HepG2 (cell line): ENCODE data around the gene ADM. TPM values are rescaled to one million over a fixed set of nuclear protein-coding genes. Genes with fewer than 3 reads are reported as not detected.

Experiments used
- ATAC-seq: fragments of 200-7000 bp; cut with Tn5 transposase; 3 replicates; pipeline ENCODE4 v1.9.1; 2020; ENCODE audit warnings: mild to moderate bottlenecking, moderate library complexity
- BruUV-seq: library from RNA; stranded (reverse); fragments of 400-500 nt; replicated peaks from 2 replicates; lab custom pipeline; 2021; lab: Mats Ljungman, UMichigan
- CTCF ChIA-PET: fragments of 300-600 bp; formaldehyde crosslinking; extraction: SDS; loops from one replicate; lab custom pipeline; 2021; ENCODE audit warnings: low total read pairs, inconsistent platforms, low intra/inter-chr PET ratio; lab: Yijun Ruan, JAX
- POLR2A ChIA-PET: fragments of 350-600 bp; sonication (Branson Sonifier 250); formaldehyde crosslinking; loops from one replicate; lab custom pipeline; 2020; ENCODE audit warnings: antibody characterized with exemption, inconsistent platforms; lab: Yijun Ruan, JAX
- DNase-seq: peaks from one replicate; pipeline ENCODE4 v3.0.0-alpha.2; 2015; ENCODE audit warnings: low spot score
- FAIRE-seq: peaks from 3 replicates; lab custom pipeline; 2011; peaks lifted over from hg19 to GRCh38; lab: Jason Lieb, UNC
- H2AFZ ChIP-seq: one replicate; pipeline ENCODE4 v1.6.1; 2011; ENCODE audit warnings: low read length, inconsistent platforms
- H3K27ac ChIP-seq: fragments of 300-600 bp; 3 replicates; pipeline ENCODE4 v1.8.0; 2011; ENCODE audit warnings: mixed run types, mild to moderate bottlenecking, mixed read lengths, low read length, inconsistent platforms; ENCODE audit not compliant: insufficient read depth; ENCODE audit errors: extremely low read length
- H3K27me3 ChIP-seq, 2 experiments: fragments of 200-600 bp in 1 of 2; 2 replicates in 1 of 2; 3 replicates in 1 of 2; pipeline versions ENCODE4 v1.6.0 to v1.8.0; 2011; ENCODE audit warnings: low read length in 2 of 2, mild to moderate bottlenecking in 2 of 2, moderate library complexity in 2 of 2, inconsistent platforms in 1 of 2; ENCODE audit not compliant: insufficient read depth in 2 of 2, control insufficient read depth in 1 of 2
- H3K36me3 ChIP-seq, 2 experiments: fragments of 200-600 bp in 1 of 2; replicated peaks in 1 of 2; 2 replicates in 1 of 2; 3 replicates in 1 of 2; pipeline versions ENCODE4 v1.5.1 to v1.8.0; 2011; ENCODE audit warnings: low read length in 2 of 2, inconsistent platforms in 1 of 2; ENCODE audit not compliant: insufficient read depth in 2 of 2, control insufficient read depth in 1 of 2
- H3K4me1 ChIP-seq: 2 replicates; pipeline ENCODE4 v1.5.1; 2012; ENCODE audit warnings: low read length, inconsistent platforms; ENCODE audit not compliant: insufficient read depth
- H3K4me2 ChIP-seq: 2 replicates; pipeline ENCODE4 v1.6.0; 2011; ENCODE audit warnings: low read depth, low read length, inconsistent platforms
- H3K4me3 ChIP-seq, 3 experiments: fragments of 200-600 bp in 1 of 3; sonication (generic), shearing (Covaris generic) in 1 of 3; replicated peaks in 1 of 3; 2 replicates each; pipeline ENCODE4 v1.5.1; 2011 to 2016; ENCODE audit warnings: low read length in 3 of 3, inconsistent platforms in 2 of 3, low read depth in 2 of 3, mild to moderate bottlenecking in 2 of 3, control low read depth in 1 of 3, mixed read lengths in 1 of 3; ENCODE audit not compliant: insufficient read depth in 1 of 3
- H3K79me2 ChIP-seq: one replicate; pipeline ENCODE4 v1.6.1; 2011; ENCODE audit warnings: low read length, inconsistent platforms; ENCODE audit not compliant: insufficient read depth
- H3K9ac ChIP-seq: 2 replicates; pipeline ENCODE4 v1.6.0; 2011; ENCODE audit warnings: mild to moderate bottlenecking, low read depth, low read length, inconsistent platforms; ENCODE audit not compliant: insufficient read depth
- H3K9me3 ChIP-seq: 2 replicates; pipeline ENCODE4 v1.5.1; 2012; ENCODE audit warnings: mild to moderate bottlenecking, low read length
- H4K20me1 ChIP-seq: 2 replicates; pipeline ENCODE4 v1.6.0; 2011; ENCODE audit warnings: inconsistent platforms, mild to moderate bottlenecking, low read length, moderate library complexity; ENCODE audit not compliant: insufficient read depth
- ARNT2 ChIP-seq: sonication (generic); formaldehyde crosslinking; IDR thresholded peaks from 2 replicates; pipeline ENCODE4 v1.8.0; 2022; ENCODE audit warnings: mild to moderate bottlenecking, low read depth, missing genetic modification reagents, moderate library complexity
- BRD4 ChIP-seq: sonication (generic); formaldehyde crosslinking; IDR thresholded peaks from 2 replicates; pipeline ENCODE4 v1.4.0; 2020; ENCODE audit warnings: missing genetic modification reagents
- ETV6 ChIP-seq: sonication (generic); formaldehyde crosslinking; conservative IDR thresholded peaks from 2 replicates; pipeline ENCODE4 v1.4.0; 2020; ENCODE audit warnings: missing genetic modification reagents
- PITX1 ChIP-seq: sonication (generic); formaldehyde crosslinking; IDR thresholded peaks from 2 replicates; pipeline ENCODE4 v1.5.1; 2020; ENCODE audit warnings: mild to moderate bottlenecking, missing genetic modification reagents
- SALL1 ChIP-seq: sonication (generic); formaldehyde crosslinking; IDR thresholded peaks from 2 replicates; pipeline ENCODE4 v1.8.0; 2022; ENCODE audit warnings: mild to moderate bottlenecking, missing genetic modification reagents
- SMYD3 ChIP-seq: sonication (generic); formaldehyde crosslinking; IDR thresholded peaks from 2 replicates; pipeline ENCODE4 v1.8.1; 2023; ENCODE audit warnings: mild to moderate bottlenecking, missing genetic modification reagents
- TAF1 ChIP-seq: sonication (generic); formaldehyde crosslinking; IDR thresholded peaks from 2 replicates; pipeline ENCODE4 v1.4.0; 2020; ENCODE audit warnings: missing genetic modification reagents
- ZFP36L1 ChIP-seq: sonication (generic); formaldehyde crosslinking; IDR thresholded peaks from 2 replicates; pipeline ENCODE4 v1.8.0; 2022; ENCODE audit warnings: mild to moderate bottlenecking, missing genetic modification reagents, moderate library complexity
- ZFP37 ChIP-seq: sonication (generic); formaldehyde crosslinking; IDR thresholded peaks from 2 replicates; pipeline ENCODE4 v1.4.0; 2020; ENCODE audit warnings: missing genetic modification reagents, borderline replicate concordance
- ZMAT3 ChIP-seq: sonication (generic); formaldehyde crosslinking; conservative IDR thresholded peaks from 2 replicates; pipeline ENCODE4 v1.7.0; 2021; ENCODE audit warnings: missing genetic modification reagents
- ZNF331 ChIP-seq: sonication (generic); formaldehyde crosslinking; IDR thresholded peaks from 2 replicates; pipeline ENCODE4 v1.4.0; 2020; ENCODE audit warnings: missing genetic modification reagents
- ZNF335 ChIP-seq: sonication (generic); formaldehyde crosslinking; IDR thresholded peaks from 2 replicates; pipeline ENCODE4 v1.4.0; 2020; ENCODE audit warnings: missing genetic modification reagents
- ZSCAN31 ChIP-seq: sonication (generic); formaldehyde crosslinking; IDR thresholded peaks from 2 replicates; pipeline ENCODE4 v1.5.0; 2020; ENCODE audit warnings: low read depth, mild to moderate bottlenecking, missing genetic modification reagents
- whole genome bisulfite sequencing: methylation state at CpG from one replicate; pipeline ENCODE4 v1.1.6; 2017; ENCODE audit warnings: low lambda C conversion rate; 5-methylcytosine and 5-hydroxymethylcytosine counted together
- in situ Hi-C: cut with HindIII; loops from 2 replicates; pipeline ENCODE4 v1.10.0; 2017; ENCODE audit warnings: low pct_unique_long_range_greater_than_20kb; ENCODE audit not compliant: extremely low pct_ligation_motif_present
- intact Hi-C: fragments of 100-400 bp; cut with micrococcal nuclease; formaldehyde crosslinking; loops from one replicate; pipeline ENCODE4 v1.10.0; 2022; ENCODE audit not compliant: unreplicated experiment
- polyA plus RNA-seq, 8 experiments: library from polyadenylated mRNA; depleted of rRNA in 3 of 8; stranded (reverse) in 7 of 8; unstranded in 1 of 8; fragments of >200 nt; fragmentation: Illumina TruSeq in 4 of 8; extraction: Trizol in 4 of 8; gene quantifications; 2 replicates each; pipeline versions ENCODE4 v1.2.1 to v1.2.3, GENCODE V29; 2011 to 2016; ENCODE audit warnings: low read depth in 4 of 8, missing spikeins in 1 of 8, mixed read lengths in 1 of 8; ENCODE audit not compliant: insufficient read depth in 1 of 8
- total RNA-seq, 5 experiments: library from RNA; depleted of rRNA; stranded (reverse); fragments of >200 nt; fragmentation: Illumina TruSeq; extraction: Trizol; gene quantifications; 2 replicates each; pipeline ENCODE4 v1.2.3, GENCODE V29; 2016; ENCODE audit warnings: low read depth in 1 of 5
- TF ChIP-seq, protein P1 (sequence below): IDR thresholded peaks from 2 replicates; pipeline ENCODE4 v1.6.1; 2016; ENCODE audit warnings: low read depth, control low read depth
- TF ChIP-seq, protein P2 (sequence below), 2 experiments: sonication (generic) in 1 of 2; formaldehyde crosslinking in 1 of 2; IDR thresholded peaks; 2 replicates each; pipeline versions ENCODE4 v1.4.0 to v1.6.1; 2016 to 2020; ENCODE audit warnings: borderline replicate concordance in 1 of 2, low read depth in 1 of 2, mild to moderate bottlenecking in 1 of 2, missing genetic modification reagents in 1 of 2

The ADM gene
- total and polyA plus RNA-seq, 2 of the 13 experiments (the other 11 are each of a cell fraction or from before 2014, with no cell fraction given), result 10.7 to 26.1 TPM

- no peaks in the 10 kb centered on the region for H3K36me3 ChIP-seq
- H3K4me2 ChIP-seq, result peak overlapping the region; percentile 98
- peak overlapping the region; percentile 49 for H2AFZ ChIP-seq
- DNase-seq (no peak), ATAC-seq (no peak), FAIRE-seq (no peak)
- peaks cover 45% of the 10 kb centered on the region for H3K4me1 ChIP-seq
- H3K9ac ChIP-seq, result peak overlapping the region; percentile 81
- H3K27ac ChIP-seq, result peak overlapping the region; percentile 69
- no peaks in the 10 kb centered on the region; a peak in 1 of 5 replicates for H3K27me3 ChIP-seq
- H3K9me3 ChIP-seq, result no peaks in the 10 kb centered on the region
- POLR2A ChIA-PET, result interaction anchor here (0.6 to 3.0 kb wide), 9 partner anchors 9 to 550 kb away, joined by 3 to 17 read pairs (median 3); no protein-coding TSS in a partner anchor
- intact Hi-C loops, result loop anchor here (1.0 to 5.0 kb wide), 6 partner anchors 14 to 846 kb away; partner anchors contain the start of gene ZNF143
- WGBS, result 19% methylated on average over 16 of the region's 16 CpGs
- peaks cover 24% of the 10 kb centered on the region for H3K79me2 ChIP-seq
- peak overlapping the region; percentile 79 to 88 (median 82) for H3K4me3 ChIP-seq
- CTCF ChIA-PET, result interaction anchor here (1.4 to 3.0 kb wide), 3 partner anchors 15 to 100 kb away, joined by 12 to 28 read pairs (median 16); no protein-coding TSS in a partner anchor
- no peaks in the 10 kb centered on the region; the same call in 1 of the 2 replicates for H4K20me1 ChIP-seq
- no TSS peak for BruUV-seq
- in situ Hi-C loops, result loop anchor here (5.0 to 10.0 kb wide), 3 partner anchors 59 to 334 kb away; no protein-coding TSS in a partner anchor
- 0 out of 2 replicates have a peak, but pooled peaks have one; percentile 69 for TF ChIP-seq ZFP37
- TF ChIP-seq ZFP36L1 (CRISPR knock-in tag), result peak; percentile 53; the same call in 1 of the 2 replicates
- TF ChIP-seq ARNT2 (CRISPR knock-in tag), result no peak
- peak; percentile 57; the same call in 1 of the 2 replicates for TF ChIP-seq ZSCAN31 (CRISPR knock-in tag)
- peak; percentile 5; the same call in 1 of the 2 replicates for TF ChIP-seq SALL1 (CRISPR knock-in tag)
- TF ChIP-seq ZNF335, result 0 out of 2 replicates have a peak, but pooled peaks have one; percentile 8
- peak; percentile 9; the same call in 1 of the 2 replicates for TF ChIP-seq PITX1 (CRISPR knock-in tag)
- no peak for TF ChIP-seq ZNF331
- no peak for TF ChIP-seq SMYD3 (CRISPR knock-in tag)
- TF ChIP-seq ZMAT3, result 0 out of 2 replicates have a peak, but pooled peaks have one; percentile 7
- TF ChIP-seq BRD4 (CRISPR knock-in tag), result peak; percentile 75
- TF ChIP-seq ETV6 (CRISPR knock-in tag), result no peak
- TF ChIP-seq, protein P1, sequence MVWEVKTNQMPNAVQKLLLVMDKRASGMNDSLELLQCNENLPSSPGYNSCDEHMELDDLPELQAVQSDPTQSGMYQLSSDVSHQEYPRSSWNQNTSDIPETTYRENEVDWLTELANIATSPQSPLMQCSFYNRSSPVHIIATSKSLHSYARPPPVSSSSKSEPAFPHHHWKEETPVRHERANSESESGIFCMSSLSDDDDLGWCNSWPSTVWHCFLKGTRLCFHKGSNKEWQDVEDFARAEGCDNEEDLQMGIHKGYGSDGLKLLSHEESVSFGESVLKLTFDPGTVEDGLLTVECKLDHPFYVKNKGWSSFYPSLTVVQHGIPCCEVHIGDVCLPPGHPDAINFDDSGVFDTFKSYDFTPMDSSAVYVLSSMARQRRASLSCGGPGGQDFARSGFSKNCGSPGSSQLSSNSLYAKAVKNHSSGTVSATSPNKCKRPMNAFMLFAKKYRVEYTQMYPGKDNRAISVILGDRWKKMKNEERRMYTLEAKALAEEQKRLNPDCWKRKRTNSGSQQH, result no peak
- TF ChIP-seq, protein P2, sequence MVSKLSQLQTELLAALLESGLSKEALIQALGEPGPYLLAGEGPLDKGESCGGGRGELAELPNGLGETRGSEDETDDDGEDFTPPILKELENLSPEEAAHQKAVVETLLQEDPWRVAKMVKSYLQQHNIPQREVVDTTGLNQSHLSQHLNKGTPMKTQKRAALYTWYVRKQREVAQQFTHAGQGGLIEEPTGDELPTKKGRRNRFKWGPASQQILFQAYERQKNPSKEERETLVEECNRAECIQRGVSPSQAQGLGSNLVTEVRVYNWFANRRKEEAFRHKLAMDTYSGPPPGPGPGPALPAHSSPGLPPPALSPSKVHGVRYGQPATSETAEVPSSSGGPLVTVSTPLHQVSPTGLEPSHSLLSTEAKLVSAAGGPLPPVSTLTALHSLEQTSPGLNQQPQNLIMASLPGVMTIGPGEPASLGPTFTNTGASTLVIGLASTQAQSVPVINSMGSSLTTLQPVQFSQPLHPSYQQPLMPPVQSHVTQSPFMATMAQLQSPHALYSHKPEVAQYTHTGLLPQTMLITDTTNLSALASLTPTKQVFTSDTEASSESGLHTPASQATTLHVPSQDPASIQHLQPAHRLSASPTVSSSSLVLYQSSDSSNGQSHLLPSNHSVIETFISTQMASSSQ (IDR thresholded peaks at IDR 0.05; ENCODE audit: low read depth), result no peak
- TF ChIP-seq, protein P2 (CRISPR knock-in tag; IDR thresholded peaks at IDR 0.05; ENCODE audit: borderline replicate concordance), result 0 out of 2 replicates have a peak, but pooled peaks have one; percentile 11
- no peak for TF ChIP-seq TAF1 (CRISPR knock-in tag)
Measured at GRCh38 chr11:10308201-10308954, 3.5 kb downstream of the ADM start.
